HCT116 (cell line): ENCODE measurements around the gene NUDT14. TPM values are rescaled to one million over a fixed set of nuclear protein-coding genes. Genes with fewer than 3 reads are reported as not detected.

Source experiments
- ATAC-seq: fragments of 200-7000 bp; cut with Tn5 transposase; 2 replicates; pipeline ENCODE4 v1.9.1; 2020; ENCODE audit warnings: mild to moderate bottlenecking, moderate library complexity
- BruUV-seq: library from RNA; stranded (reverse); fragments of 400-500 nt; replicated peaks from 2 replicates; lab custom pipeline; 2021; lab: Mats Ljungman, UMichigan
- CTCF ChIA-PET: fragments of 300-600 bp; sonication (Branson Sonifier 250); formaldehyde crosslinking; loops from one replicate; lab custom pipeline; 2021; ENCODE audit warnings: antibody characterized with exemption; lab: Charles Lee
- POLR2A ChIA-PET: fragments of 300-600, 350-600 bp; sonication (Branson Sonifier 250); formaldehyde crosslinking; loops from one replicate; lab custom pipeline; 2021; ENCODE audit warnings: antibody characterized with exemption; lab: Charles Lee
- RAD21 ChIA-PET, 2 experiments: fragments of 300-600 bp; sonication (Branson Sonifier 250); formaldehyde crosslinking; loops; one replicate each; lab custom pipeline; 2023; ENCODE audit warnings: low total read pairs in 2 of 2; ENCODE audit not compliant: uncharacterized antibody in 2 of 2, unreplicated experiment in 2 of 2, low non-redundant PET in 1 of 2; lab: Charles Lee
- DNase-seq: peaks from one replicate; pipeline ENCODE4 v3.0.0-alpha.2; 2010; ENCODE audit warnings: low read depth, low spot score
- H2AFZ ChIP-seq: fragments of 200-600 bp; shearing (Covaris generic), sonication (generic); 2 replicates; pipeline ENCODE4 v1.6.1; 2017; ENCODE audit warnings: low read depth, mixed run types, mixed read lengths, antibody characterized with exemption, low read length; ENCODE audit not compliant: poor library complexity, severe bottlenecking
- H3K27ac ChIP-seq: 2 replicates; pipeline ENCODE4 v1.5.1; 2012; ENCODE audit warnings: low read depth, low read length
- H3K27me3 ChIP-seq: fragments of 200-600 bp; sonication (generic); 2 replicates; pipeline ENCODE4 v1.6.1; 2016; ENCODE audit warnings: mixed run types, low read length, mixed read lengths; ENCODE audit not compliant: insufficient read depth
- H3K36me3 ChIP-seq, 2 experiments: fragments of 200-500 bp in 1 of 2; fragments of 200-600 bp in 1 of 2; sonication (Bioruptor generic) in 1 of 2; sonication (generic) in 1 of 2; 2 replicates each; pipeline versions ENCODE4 v1.5.1 to v1.6.1; 2014 to 2016; ENCODE audit warnings: low read length in 2 of 2, inconsistent platforms in 1 of 2, mixed read lengths in 1 of 2, mixed run types in 1 of 2; ENCODE audit not compliant: insufficient read depth in 2 of 2, control insufficient read depth in 1 of 2
- H3K4me1 ChIP-seq, 2 experiments: fragments of 200-600 bp in 1 of 2; sonication (generic) in 1 of 2; 2 replicates each; pipeline versions ENCODE4 v1.5.1 to v1.6.1; 2012 to 2017; ENCODE audit warnings: low read length in 2 of 2, inconsistent platforms in 1 of 2, mild to moderate bottlenecking in 1 of 2, mixed read lengths in 1 of 2, mixed run types in 1 of 2, moderate library complexity in 1 of 2; ENCODE audit not compliant: insufficient read depth in 2 of 2, control insufficient read depth in 1 of 2
- H3K4me2 ChIP-seq: fragments of 200-600 bp; sonication (generic); 2 replicates; pipeline ENCODE4 v1.6.1; 2017; ENCODE audit warnings: mixed run types, low read length, mixed read lengths
- H3K4me3 ChIP-seq, 2 experiments: fragments of 200-600 bp in 1 of 2; sonication (generic) in 1 of 2; replicated peaks in 1 of 2; 2 replicates each; pipeline ENCODE4 v1.5.1; 2011 to 2016; ENCODE audit warnings: low read length in 2 of 2, control low read depth in 1 of 2, low read depth in 1 of 2, mild to moderate bottlenecking in 1 of 2, mixed read lengths in 1 of 2, mixed run types in 1 of 2
- H3K79me2 ChIP-seq: fragments of 200-600 bp; sonication (generic); 2 replicates; pipeline ENCODE4 v1.6.1; 2017; ENCODE audit warnings: mild to moderate bottlenecking, mixed run types, low read length, moderate library complexity, mixed read lengths; ENCODE audit not compliant: insufficient read depth
- H3K9ac ChIP-seq: fragments of 200-600 bp; sonication (generic); 2 replicates; pipeline ENCODE4 v1.6.1; 2016; ENCODE audit warnings: low read length, mixed read lengths
- H3K9me2 ChIP-seq: fragments of 200-600 bp; sonication (generic), shearing (Covaris generic); 2 replicates; pipeline ENCODE4 v1.6.1; 2017; ENCODE audit warnings: mixed run types, mild to moderate bottlenecking, moderate library complexity; ENCODE audit not compliant: insufficient read depth
- H3K9me3 ChIP-seq, 2 experiments: fragments of 200-500 bp in 1 of 2; fragments of 200-600 bp in 1 of 2; sonication (Bioruptor generic) in 1 of 2; sonication (generic) in 1 of 2; 2 replicates each; pipeline ENCODE4 v1.6.1; 2014 to 2017; ENCODE audit warnings: low read length in 2 of 2, mixed read lengths in 2 of 2, inconsistent platforms in 1 of 2, low read depth in 1 of 2, mild to moderate bottlenecking in 1 of 2, mixed run types in 1 of 2, moderate library complexity in 1 of 2; ENCODE audit not compliant: control insufficient read depth in 1 of 2, insufficient read depth in 1 of 2
- H4K20me1 ChIP-seq: fragments of 200-600 bp; sonication (generic), shearing (Covaris generic); 2 replicates; pipeline ENCODE4 v1.6.1; 2017; ENCODE audit warnings: mixed run types, mild to moderate bottlenecking, moderate library complexity; ENCODE audit not compliant: insufficient read depth
- ATF3 ChIP-seq: IDR thresholded peaks from 2 replicates; pipeline ENCODE4 v1.6.1; 2012
- CBX3 ChIP-seq: IDR thresholded peaks from 2 replicates; pipeline ENCODE4 v1.6.1; 2012; ENCODE audit warnings: low read depth
- CTCF ChIP-seq, 3 experiments: fragments of 200-600 bp in 1 of 3; sonication (generic) in 1 of 3; IDR thresholded peaks in 2 of 3; conservative IDR thresholded peaks in 1 of 3; 2 replicates each; pipeline ENCODE4 v1.5.1; 2012 to 2017; ENCODE audit warnings: low read depth in 2 of 3, low read length in 2 of 3, antibody characterized with exemption in 1 of 3, borderline replicate concordance in 1 of 3, control low read depth in 1 of 3, mild to moderate bottlenecking in 1 of 3, mixed read lengths in 1 of 3, mixed run types in 1 of 3, moderate library complexity in 1 of 3; ENCODE audit not compliant: insufficient read depth in 1 of 3
- ELF1 ChIP-seq: IDR thresholded peaks from 2 replicates; pipeline ENCODE4 v1.6.1; 2012; ENCODE audit warnings: low read depth, borderline replicate concordance
- EZH2 ChIP-seq: fragments of 200-600 bp; sonication (generic); IDR thresholded peaks from 2 replicates; pipeline ENCODE4 v1.6.1; 2017; ENCODE audit warnings: antibody characterized with exemption, mixed run types
- EZH2phosphoT487 ChIP-seq: fragments of 200-600 bp; IDR thresholded peaks from 2 replicates; pipeline ENCODE4 v1.6.1; 2018; ENCODE audit warnings: antibody characterized with exemption, borderline replicate concordance
- FOSL1 ChIP-seq: IDR thresholded peaks from 2 replicates; pipeline ENCODE4 v1.6.1; 2012; ENCODE audit warnings: low read depth
- JUND ChIP-seq: IDR thresholded peaks from 2 replicates; pipeline ENCODE4 v1.6.1; 2012
- MAX ChIP-seq: IDR thresholded peaks from 2 replicates; pipeline ENCODE4 v1.6.1; 2012
- POLR2A ChIP-seq: IDR thresholded peaks from 2 replicates; pipeline ENCODE4 v1.7.0; 2011; ENCODE audit warnings: borderline replicate concordance; ENCODE audit not compliant: insufficient read depth, insufficient read length; ENCODE audit errors: extremely low read depth
- POLR2AphosphoS5 ChIP-seq: IDR thresholded peaks from 2 replicates; pipeline ENCODE4 v1.6.1; 2011; ENCODE audit warnings: mild to moderate bottlenecking, low read depth, low read length, moderate library complexity
- RAD21 ChIP-seq: IDR thresholded peaks from 2 replicates; pipeline ENCODE4 v1.6.1; 2012; ENCODE audit warnings: low read depth, mild to moderate bottlenecking
- SIN3A ChIP-seq: IDR thresholded peaks from 2 replicates; pipeline ENCODE4 v1.6.1; 2012; ENCODE audit warnings: low read depth
- TCF7L2 ChIP-seq: IDR thresholded peaks from 2 replicates; pipeline ENCODE4 v1.7.0; 2011; ENCODE audit warnings: borderline replicate concordance, inconsistent platforms; ENCODE audit not compliant: insufficient read depth, insufficient read length; ENCODE audit errors: extremely low read depth
- YY1 ChIP-seq: IDR thresholded peaks from 2 replicates; pipeline ENCODE4 v1.6.1; 2011; ENCODE audit warnings: low read length, low read depth, moderate library complexity, mild to moderate bottlenecking; ENCODE audit not compliant: insufficient replicate concordance; ENCODE audit errors: extremely low read depth
- ZFX ChIP-seq: fragments of 450-650 bp; IDR thresholded peaks from 2 replicates; pipeline ENCODE4 v1.6.1; 2017
- ZNF274 ChIP-seq: fragments of 200-500 bp; sonication (Bioruptor generic); IDR thresholded peaks from 2 replicates; pipeline ENCODE4 v1.6.1; 2014; ENCODE audit warnings: mild to moderate bottlenecking, low read depth, low read length, inconsistent platforms
- intact Hi-C: fragments of 100-400 bp; cut with micrococcal nuclease; formaldehyde crosslinking; loops from 2 replicates; pipeline ENCODE4 v1.10.0; 2022
- total RNA-seq: library from RNA; stranded (reverse); gene quantifications from one replicate; pipeline ENCODE4 v1.2.1, GENCODE V29; 2021; ENCODE audit not compliant: unreplicated experiment

NUDT14 gene
- total RNA-seq, 1 experiment from 2014 or later: 56.1 TPM

GRCh38 chr14:105200641-105201040 is 19.5 kb upstream of the NUDT14 start:
- ChIA-PET CTCF (interaction anchor here (1.4 kb wide), 1 partner anchor 100 kb away, joined by 3 read pairs; the partner anchor contains the start of gene BRF1), RAD21 (no interaction called here), POLR2A (no interaction called here)
- no peaks in the 10 kb centered on the region for H4K20me1 ChIP-seq
- no peak for TF ChIP-seq ELF1
- no peak for TF ChIP-seq SIN3A
- no peak for TF ChIP-seq RAD21
- no peak for TF ChIP-seq CBX3
- no peak for TF ChIP-seq EZH2
- no peak for TF ChIP-seq POLR2A
- no peak for TF ChIP-seq ZFX
- no peak for TF ChIP-seq YY1
- no peak for TF ChIP-seq ZNF274
- no peak for TF ChIP-seq EZH2phosphoT487
- no peak for TF ChIP-seq JUND
- no peak for TF ChIP-seq FOSL1
- TF ChIP-seq TCF7L2: no peak
- TF ChIP-seq MAX: no peak
- no peak for TF ChIP-seq CTCF (IDR thresholded peaks at IDR 0.05 in 2 of 3, conservative IDR thresholded peaks at IDR 0.05 in 1 of 3; ENCODE audit: borderline replicate concordance in 1 of 3, insufficient read depth in 1 of 3, low read depth in 2 of 3, low read length in 2 of 3)
- no peak for TF ChIP-seq ATF3
- no peak for TF ChIP-seq POLR2AphosphoS5
- H3K27me3 ChIP-seq: no peaks in the 10 kb centered on the region
- DNase-seq (no peak), ATAC-seq (no peak)
- no peaks in the 10 kb centered on the region for H3K79me2 ChIP-seq
- H3K4me2 ChIP-seq: no peak overlapping the region
- H3K9me2 ChIP-seq: no peaks in the 10 kb centered on the region
- no peaks in the 10 kb centered on the region for H3K36me3 ChIP-seq
- no peak overlapping the region; the same call in 1 of the 2 replicates for H3K27ac ChIP-seq
- H3K4me3 ChIP-seq: no peak overlapping the region
- no TSS peak for BruUV-seq
- no peak overlapping the region for H2AFZ ChIP-seq
- H3K9me3 ChIP-seq: no peaks in the 10 kb centered on the region
- peaks cover 22 to 34% of the 10 kb centered on the region in 2 experiments; a peak in 3 of 4 replicates for H3K4me1 ChIP-seq
- H3K9ac ChIP-seq: no peak overlapping the region
- intact Hi-C loops: no loop called here
